DLD1 (cell line): ENCODE data around the gene CACNA2D3.
"Not testable (repeated sequence)": the region's sequence is repeated elsewhere in the genome, so short reads cannot be mapped to it uniquely, and the experiment has no call there.

Experiments used
- in situ Hi-C: cut with HindIII; loops from 2 replicates; pipeline ENCODE4 v1.10.0; 2017; ENCODE audit warnings: low sequenced_read_pairs

The CACNA2D3 gene

GRCh38 chr3:54434756-54435155 lies 312.4 kb downstream of the CACNA2D3 start:
- in situ Hi-C loops, result no loop called here

GRCh38 chr3:54437271-54437670 lies 314.9 kb downstream of the CACNA2D3 start:
- in situ Hi-C loops, result no loop called here

- in situ Hi-C loops, result no loop called here
Observed at GRCh38 chr3:54443561-54444161, 321.3 kb downstream of the CACNA2D3 start.

- in situ Hi-C loops, result no loop called here
Observed at GRCh38 chr3:54445630-54446029, 323.3 kb downstream of the CACNA2D3 start.

- in situ Hi-C loops, result no loop called here
Observed at GRCh38 chr3:54447427-54447826, 325.1 kb downstream of the CACNA2D3 start.

- in situ Hi-C loops, result no loop called here
Observed at GRCh38 chr3:54454806-54455205, 332.5 kb downstream of the CACNA2D3 start.

GRCh38 chr3:54458357-54458756 lies 336.0 kb downstream of the CACNA2D3 start:
- in situ Hi-C loops, result no loop called here

- in situ Hi-C loops, result not testable (repeated sequence)
Observed at GRCh38 chr3:54464554-54464953, 342.2 kb downstream of the CACNA2D3 start.

- in situ Hi-C loops, result no loop called here
Observed at GRCh38 chr3:54476891-54477290, 354.5 kb downstream of the CACNA2D3 start.

GRCh38 chr3:54481606-54482365 lies 359.4 kb downstream of the CACNA2D3 start:
- in situ Hi-C loops, result no loop called here

GRCh38 chr3:54484334-54484733 lies 362.0 kb downstream of the CACNA2D3 start:
- in situ Hi-C loops, result no loop called here

GRCh38 chr3:54486317-54486716 lies 364.0 kb downstream of the CACNA2D3 start:
- in situ Hi-C loops, result no loop called here

- in situ Hi-C loops, result no loop called here
Observed at GRCh38 chr3:54488297-54488696, 365.9 kb downstream of the CACNA2D3 start.

GRCh38 chr3:54494209-54494608 lies 371.9 kb downstream of the CACNA2D3 start:
- in situ Hi-C loops, result no loop called here

- in situ Hi-C loops, result no loop called here
Observed at GRCh38 chr3:54506603-54507002, 384.3 kb downstream of the CACNA2D3 start.

GRCh38 chr3:54507876-54508460 lies 385.6 kb downstream of the CACNA2D3 start:
- in situ Hi-C loops, result no loop called here

GRCh38 chr3:54510506-54510905 lies 388.2 kb downstream of the CACNA2D3 start:
- in situ Hi-C loops, result no loop called here

GRCh38 chr3:54511766-54512365 lies 389.5 kb downstream of the CACNA2D3 start:
- in situ Hi-C loops, result no loop called here

GRCh38 chr3:54514006-54514405 lies 391.7 kb downstream of the CACNA2D3 start:
- in situ Hi-C loops, result no loop called here

- in situ Hi-C loops, result no loop called here
Observed at GRCh38 chr3:54514416-54514815, 392.1 kb downstream of the CACNA2D3 start.

- in situ Hi-C loops, result no loop called here
Observed at GRCh38 chr3:54515441-54516213, 393.3 kb downstream of the CACNA2D3 start.
